GM23248 (cell line): Measurements from ENCODE around the gene TRIP12. TPM values are rescaled to one million over a fixed set of nuclear protein-coding genes. Genes with fewer than 3 reads are reported as not detected.

Source experiments
- DNase-seq: peaks from one replicate; pipeline ENCODE4 v3.0.0-alpha.2; 2015
- H2AFZ ChIP-seq: fragments of 200-600 bp; sonication (generic); 2 replicates; pipeline ENCODE4 v1.6.1; 2016; ENCODE audit warnings: antibody characterized with exemption
- H3F3A ChIP-seq: fragments of 200-600 bp; sonication (generic); 2 replicates; pipeline ENCODE4 v1.6.1; 2016; ENCODE audit warnings: mild to moderate bottlenecking, antibody characterized with exemption, mixed run types; ENCODE audit not compliant: insufficient read depth
- H3K27ac ChIP-seq: fragments of 200-600 bp; sonication (generic); 2 replicates; pipeline ENCODE4 v1.5.1; 2016; ENCODE audit warnings: mild to moderate bottlenecking
- H3K27me3 ChIP-seq: fragments of 200-600 bp; sonication (generic); replicated peaks from 2 replicates; pipeline ENCODE4 v1.6.1; 2016; ENCODE audit warnings: mild to moderate bottlenecking; ENCODE audit not compliant: insufficient read depth
- H3K36me3 ChIP-seq: fragments of 200-600 bp; sonication (generic); 2 replicates; pipeline ENCODE4 v1.6.1; 2016; ENCODE audit warnings: low read depth, mild to moderate bottlenecking
- H3K4me1 ChIP-seq: fragments of 200-600 bp; sonication (generic); 2 replicates; pipeline ENCODE4 v1.6.1; 2016; ENCODE audit warnings: mild to moderate bottlenecking; ENCODE audit not compliant: insufficient read depth
- H3K4me2 ChIP-seq: fragments of 200-600 bp; sonication (generic); one replicate; pipeline ENCODE4 v1.6.1; 2016; ENCODE audit warnings: mild to moderate bottlenecking; ENCODE audit not compliant: unreplicated experiment
- H3K4me3 ChIP-seq: fragments of 200-600 bp; sonication (generic); 2 replicates; pipeline ENCODE4 v1.5.1; 2016; ENCODE audit warnings: mild to moderate bottlenecking
- H3K79me2 ChIP-seq: fragments of 200-600 bp; sonication (generic); 2 replicates; pipeline ENCODE4 v1.6.1; 2016; ENCODE audit warnings: mild to moderate bottlenecking; ENCODE audit not compliant: insufficient read depth
- H3K9ac ChIP-seq: fragments of 200-600 bp; sonication (generic); 2 replicates; pipeline ENCODE4 v1.6.1; 2016; ENCODE audit warnings: mild to moderate bottlenecking
- H3K9me2 ChIP-seq: fragments of 200-600 bp; sonication (generic); 2 replicates; pipeline ENCODE4 v1.6.1; 2016; ENCODE audit warnings: mixed run types, mild to moderate bottlenecking, moderate library complexity; ENCODE audit not compliant: insufficient read depth
- H3K9me3 ChIP-seq: fragments of 200-600 bp; sonication (generic); one replicate; pipeline ENCODE4 v1.6.1; 2017; ENCODE audit warnings: low read depth
- H4K20me1 ChIP-seq: fragments of 200-600 bp; sonication (generic); 2 replicates; pipeline ENCODE4 v1.6.0; 2016; ENCODE audit not compliant: insufficient read depth
- EZH2 ChIP-seq: fragments of 200-600 bp; sonication (generic); IDR thresholded peaks from 2 replicates; pipeline ENCODE4 v1.6.1; 2018; ENCODE audit warnings: antibody characterized with exemption, mild to moderate bottlenecking; ENCODE audit not compliant: insufficient read depth, poor library complexity, severe bottlenecking
- EZH2phosphoT487 ChIP-seq: fragments of 200-600 bp; sonication (generic); IDR thresholded peaks from 2 replicates; pipeline ENCODE4 v1.6.1; 2018; ENCODE audit warnings: antibody characterized with exemption, moderate library complexity, mild to moderate bottlenecking, low read depth; ENCODE audit not compliant: insufficient read depth
- WGBS, 2 experiments: methylation state at CpG; one replicate each; pipeline ENCODE4 v1.1.6; 2015 to 2017; ENCODE audit warnings: low lambda C conversion rate in 2 of 2, low coverage in 1 of 2; ENCODE audit errors: missing lambda C conversion rate in 2 of 2; 5-methylcytosine and 5-hydroxymethylcytosine counted together
- in situ Hi-C: fragments of 300-500 bp; cut with MboI; formaldehyde crosslinking; loops from 2 replicates; pipeline ENCODE4 v1.15.0; 2020
- polyA plus RNA-seq: library from polyadenylated mRNA; unstranded; fragments of >200 nt; fragmentation: Nextera tagmentation; extraction: Ambion mirVana; gene quantifications from 2 replicates; pipeline ENCODE4 v1.2.1, GENCODE V29; 2016
- total RNA-seq: library from RNA; depleted of rRNA; stranded (reverse); fragments of >200 nt; shearing (Covaris generic); gene quantifications from 2 replicates; pipeline ENCODE4 v1.2.3, GENCODE V29; 2014

TRIP12 gene
- total and polyA plus RNA-seq, 2 experiments from 2014 or later, result 52.2 to 124 TPM

DNA sequence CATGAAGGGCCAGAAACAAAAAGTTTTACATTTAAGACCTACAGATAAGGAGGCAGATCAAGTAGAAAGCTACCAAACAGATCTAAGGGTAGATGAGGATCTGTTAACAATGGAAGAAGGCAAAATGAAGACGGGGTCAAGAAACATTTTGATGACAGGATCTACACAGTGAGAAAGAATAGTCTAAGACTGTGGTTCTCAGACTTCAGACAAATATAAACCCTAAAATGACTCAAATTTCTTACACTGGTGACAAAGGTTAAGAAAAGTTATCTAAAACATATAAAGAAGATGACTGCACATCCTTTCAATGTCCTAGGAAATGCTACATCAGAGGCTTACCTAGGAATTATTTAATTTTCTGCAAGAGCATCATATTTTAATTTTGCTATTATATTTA, 34.4 kb downstream of the TRIP12 start:
- H3K9me3 ChIP-seq, result no peaks in the 10 kb centered on the region
- H4K20me1 ChIP-seq, result peaks cover 18% of the 10 kb centered on the region; the same call in 1 of the 2 replicates
- H3K4me1 ChIP-seq, result no peaks in the 10 kb centered on the region
- no peak for TF ChIP-seq EZH2phosphoT487
- TF ChIP-seq EZH2, result no peak
- H2AFZ ChIP-seq, result no peak overlapping the region
- H3K9ac ChIP-seq, result no peak overlapping the region
- H3K9me2 ChIP-seq, result no peaks in the 10 kb centered on the region
- peaks cover 100% of the 10 kb centered on the region for H3K79me2 ChIP-seq
- no peak overlapping the region for H3K27ac ChIP-seq
- H3F3A ChIP-seq, result no peaks in the 10 kb centered on the region; the same call in 1 of the 2 replicates
- H3K4me3 ChIP-seq, result no peak overlapping the region
- H3K36me3 ChIP-seq, result peaks cover 19% of the 10 kb centered on the region; the same call in 1 of the 2 replicates
- H3K27me3 ChIP-seq, result no peaks in the 10 kb centered on the region
- no peak for DNase-seq
- in situ Hi-C loops, result no loop called here
- H3K4me2 ChIP-seq, result no peak overlapping the region
- 100% methylated on average over 1 of the region's 1 CpG for WGBS, 2 experiments

DNA sequence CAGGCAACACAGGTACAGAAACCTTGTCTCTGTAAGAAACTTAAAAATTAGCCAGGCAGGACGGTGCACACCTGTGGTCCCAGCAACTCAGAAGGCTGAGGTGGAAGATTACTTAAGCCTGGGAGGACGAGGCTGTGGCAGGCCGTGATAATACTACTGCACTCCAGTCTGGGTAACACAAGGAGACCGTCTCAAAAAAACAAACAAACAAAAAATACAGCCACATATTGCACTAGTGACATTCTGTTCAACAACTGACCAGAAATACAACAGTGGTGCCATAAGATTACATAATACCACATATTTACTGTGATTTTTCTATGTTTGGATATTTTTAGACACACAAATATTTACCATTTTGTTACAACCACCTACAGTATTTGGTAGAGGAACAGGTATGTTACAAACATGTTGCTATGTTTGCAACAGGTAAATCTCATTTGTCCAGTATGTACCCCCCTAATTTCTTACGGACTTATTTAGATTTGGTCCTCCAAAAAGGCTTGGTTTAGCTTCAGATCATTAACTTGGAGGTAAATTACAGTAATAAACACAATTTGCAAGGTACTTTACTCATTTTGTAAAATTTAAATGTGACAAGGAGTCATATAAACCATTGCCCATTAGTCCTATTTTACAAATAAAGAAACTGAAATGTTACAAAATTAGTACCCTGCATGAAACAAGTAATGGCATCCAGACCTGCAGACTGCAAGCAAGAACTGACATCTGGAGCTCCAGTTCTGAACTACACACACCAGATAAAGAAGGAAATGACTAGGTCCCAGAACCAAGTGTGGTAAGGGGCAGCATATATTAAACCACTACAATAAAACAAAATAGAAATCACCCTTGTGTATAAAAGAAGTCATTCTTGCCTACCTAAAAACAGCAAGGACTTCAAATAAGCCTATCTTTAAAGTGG, 36.8 kb downstream of the TRIP12 start:
- Histone ChIP-seq H3K9ac (no peak overlapping the region), H4K20me1 (peaks cover 28% of the 10 kb centered on the region; the same call in 1 of the 2 replicates), H3F3A (no peaks in the 10 kb centered on the region; the same call in 1 of the 2 replicates), H3K9me3 (no peaks in the 10 kb centered on the region), H3K4me3 (no peak overlapping the region), H3K36me3 (0 out of 2 replicates have a peak, but pooled peaks cover 15% of the 10 kb centered on the region), H3K9me2 (no peaks in the 10 kb centered on the region), H3K27me3 (no peaks in the 10 kb centered on the region), H3K4me2 (no peak overlapping the region), H2AFZ (no peak overlapping the region), H3K4me1 (no peaks in the 10 kb centered on the region), H3K79me2 (peaks cover 100% of the 10 kb centered on the region), H3K27ac (no peak overlapping the region)
- TF ChIP-seq EZH2phosphoT487, result no peak
- TF ChIP-seq EZH2, result no peak
- no peak for DNase-seq
- in situ Hi-C loops, result no loop called here
- 40 to 53% methylated on average over 5 of the region's 5 CpGs for whole genome bisulfite sequencing, 2 experiments

DNA sequence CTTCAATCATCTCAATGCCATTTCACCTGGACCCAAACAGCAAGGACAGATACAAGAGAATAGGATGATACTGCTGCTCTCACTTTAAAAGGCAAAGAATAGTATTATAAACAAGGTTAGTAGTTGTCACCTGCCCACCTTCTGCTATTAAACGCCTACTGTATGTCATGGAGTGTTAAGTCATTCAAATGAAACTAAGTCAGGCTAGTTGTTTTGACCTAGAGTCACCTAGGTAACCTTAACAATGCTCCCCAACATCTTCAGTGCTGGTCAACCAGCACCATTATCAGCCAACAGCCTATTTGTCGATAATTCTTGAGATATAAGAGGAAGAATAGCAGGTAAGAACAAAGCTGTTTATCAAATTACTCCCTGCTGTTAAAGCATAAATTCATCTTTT, 39.2 kb downstream of the TRIP12 start:
- Histone ChIP-seq H3K4me2 (no peak overlapping the region), H4K20me1 (peaks cover 22% of the 10 kb centered on the region; the same call in 1 of the 2 replicates), H3K9ac (no peak overlapping the region), H3K27me3 (no peaks in the 10 kb centered on the region), H3K27ac (no peak overlapping the region), H2AFZ (no peak overlapping the region), H3F3A (0 out of 2 replicates have a peak, but pooled peaks cover 4% of the 10 kb centered on the region), H3K4me1 (no peaks in the 10 kb centered on the region), H3K4me3 (no peak overlapping the region), H3K9me2 (no peaks in the 10 kb centered on the region), H3K36me3 (peaks cover 33% of the 10 kb centered on the region), H3K9me3 (no peaks in the 10 kb centered on the region), H3K79me2 (peaks cover 100% of the 10 kb centered on the region)
- in situ Hi-C loops, result no loop called here
- TF ChIP-seq EZH2phosphoT487 (no peak), EZH2 (no peak)
- no peak for DNase-seq
- WGBS, 2 experiments, result 60 to 78% methylated on average over 2 of the region's 2 CpGs

DNA sequence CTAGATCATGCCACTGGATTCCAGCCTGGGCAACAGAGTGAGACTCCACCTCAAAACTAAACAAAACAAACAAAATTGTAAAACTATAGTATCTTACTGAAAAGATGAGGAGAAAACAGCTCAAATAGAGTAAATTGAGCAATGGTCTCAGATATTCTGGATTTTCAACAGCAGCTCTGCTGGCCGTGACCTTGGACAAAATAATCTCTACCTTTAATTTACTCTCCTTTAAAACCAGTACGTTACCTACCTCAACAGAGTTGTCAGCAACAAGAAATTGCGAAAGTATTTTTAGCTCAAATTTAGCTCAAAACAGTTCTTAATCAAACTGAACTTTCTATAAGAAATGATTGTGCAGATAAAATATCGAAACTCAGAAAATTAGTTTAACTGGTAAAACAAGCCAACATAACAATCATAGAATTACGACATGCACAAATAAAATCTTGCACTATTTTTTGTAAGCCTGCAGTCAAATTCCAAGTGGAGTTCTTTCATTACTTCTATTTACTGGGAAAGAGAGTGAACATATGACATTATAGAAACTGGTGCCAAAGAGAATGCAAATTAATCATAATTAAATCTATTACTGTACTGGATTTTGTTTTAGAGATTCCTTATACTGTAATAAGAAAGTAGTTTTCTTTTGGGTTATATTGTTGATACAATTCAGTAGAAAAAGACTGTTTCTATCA, 40.8 kb downstream of the TRIP12 start:
- Histone ChIP-seq H3K4me2 (no peak overlapping the region), H3K4me3 (no peak overlapping the region), H3F3A (0 out of 2 replicates have a peak, but pooled peaks cover 4% of the 10 kb centered on the region), H3K9me2 (no peaks in the 10 kb centered on the region), H3K79me2 (peaks cover 100% of the 10 kb centered on the region), H3K4me1 (no peaks in the 10 kb centered on the region), H4K20me1 (peaks cover 17% of the 10 kb centered on the region; the same call in 1 of the 2 replicates), H3K36me3 (peaks cover 28% of the 10 kb centered on the region), H3K9ac (no peak overlapping the region), H3K9me3 (no peaks in the 10 kb centered on the region), H2AFZ (no peak overlapping the region), H3K27ac (no peak overlapping the region), H3K27me3 (no peaks in the 10 kb centered on the region)
- 79 to 80% methylated on average over 5 of the region's 5 CpGs for WGBS, 2 experiments
- no peak for DNase-seq
- in situ Hi-C loops, result no loop called here
- no peak for TF ChIP-seq EZH2
- no peak for TF ChIP-seq EZH2phosphoT487
